Measurements from ENCODE around the gene KDM1B. TPM values are rescaled to one million over a fixed set of nuclear protein-coding genes. Genes with fewer than 3 reads are reported as not detected.

KDM1B gene
- total and polyA plus RNA-seq, 9 of the 15 experiments (the other 6 are each of a cell fraction or from before 2014, with no cell fraction given): 1.4 to 58.9 (median 36.3) TPM

- H3K27me3 ChIP-seq (ENCODE audit: control insufficient read depth in 2 of 2, insufficient read depth in 2 of 2, low read length in 2 of 2): no peaks in the 10 kb centered on the region
- intact Hi-C loops (cut with micrococcal nuclease): no loop called here
- in situ Hi-C loops (cut with MboI): no loop called here
- H3K4me2 ChIP-seq (ENCODE audit: insufficient read depth, low read length): no peak overlapping the region
- no peaks in the 10 kb centered on the region for H4K20me1 ChIP-seq (replicated peaks; ENCODE audit: control insufficient read depth, insufficient read depth, low read length)
- ChIA-PET CTCF (ENCODE audit: low intra/inter-chr PET ratio) (no interaction called here), POLR2A (interaction anchor here (0.6 to 1.1 kb wide), 3 partner anchors 9 to 32 kb away, joined by 3 read pairs; no protein-coding TSS in a partner anchor)
- ATAC-seq: no peak
- no peak for DNase-seq (ENCODE audit: extremely low read depth in 1 of 4, low spot score in 3 of 4)
- H3K9me1 ChIP-seq (ENCODE audit: control insufficient read depth, insufficient read depth, low read length): no peaks in the 10 kb centered on the region
- H3K4me3 ChIP-seq: no peak overlapping the region
- H3K79me2 ChIP-seq (ENCODE audit: control insufficient read depth, insufficient read depth, low read length): no peaks in the 10 kb centered on the region
- peaks cover 49% of the 10 kb centered on the region; the same call in 2 of the 3 replicates for H3K36me3 ChIP-seq (ENCODE audit: control insufficient read depth, insufficient read depth, low read length)
- no peaks in the 10 kb centered on the region for H3K9me3 ChIP-seq (replicated peaks; ENCODE audit: control insufficient read depth, insufficient read depth, low read depth, low read length)
- no peak for FAIRE-seq
- H2AFZ ChIP-seq (ENCODE audit: low read depth, low read length): no peak overlapping the region
- H3K4me1 ChIP-seq (replicated peaks in 1 of 2; ENCODE audit: control insufficient read depth in 2 of 2, insufficient read depth in 2 of 2, low read length in 2 of 2): no peaks in the 10 kb centered on the region
- WGBS (ENCODE audit: insufficient coverage, low coverage, missing lambda C conversion rate): 72% methylated on average over 9 of the region's 9 CpGs
- no peak overlapping the region for H3K27ac ChIP-seq (ENCODE audit: extremely low read depth, low read depth, low read length)
- no peak overlapping the region for H3K9ac ChIP-seq (ENCODE audit: insufficient read depth in 1 of 2, low read depth in 2 of 2, low read length in 2 of 2)
- BruUV-seq (replicated peaks): no TSS peak
- TF ChIP-seq E2F3 (CRISPR knock-in tag; IDR thresholded peaks at IDR 0.05): no peak
- no peak for TF ChIP-seq MBD2 (IDR thresholded peaks at IDR 0.05; ENCODE audit: borderline replicate concordance, low read depth)
These were observed 58.2 kb downstream of the KDM1B start for GRCh38 chr6:18213439-18213838.

GRCh38 chr6:18214003-18214402 is 58.8 kb downstream of the KDM1B start:
- H4K20me1 ChIP-seq (replicated peaks; ENCODE audit: control insufficient read depth, insufficient read depth, low read length): no peaks in the 10 kb centered on the region
- H3K9me1 ChIP-seq (ENCODE audit: control insufficient read depth, insufficient read depth, low read length): no peaks in the 10 kb centered on the region
- no peaks in the 10 kb centered on the region for H3K9me3 ChIP-seq (replicated peaks; ENCODE audit: control insufficient read depth, insufficient read depth, low read depth, low read length)
- H3K36me3 ChIP-seq (ENCODE audit: control insufficient read depth, insufficient read depth, low read length): peaks cover 51% of the 10 kb centered on the region; the same call in 2 of the 3 replicates
- DNase-seq (ENCODE audit: extremely low read depth in 1 of 4, low spot score in 3 of 4) (no peak), ATAC-seq (no peak), FAIRE-seq (no peak)
- no peaks in the 10 kb centered on the region for H3K79me2 ChIP-seq (ENCODE audit: control insufficient read depth, insufficient read depth, low read length)
- WGBS (ENCODE audit: insufficient coverage, low coverage, missing lambda C conversion rate): 75% methylated on average over 4 of the region's 4 CpGs
- no peak overlapping the region for H3K4me2 ChIP-seq (ENCODE audit: insufficient read depth, low read length)
- BruUV-seq (replicated peaks): no TSS peak
- no peak overlapping the region for H2AFZ ChIP-seq (ENCODE audit: low read depth, low read length)
- CTCF ChIA-PET (ENCODE audit: low intra/inter-chr PET ratio): no interaction called here
- intact Hi-C loops (cut with micrococcal nuclease) (no loop called here), in situ Hi-C loops (cut with MboI) (no loop called here)
- H3K4me3 ChIP-seq: no peak overlapping the region
- H3K27me3 ChIP-seq (ENCODE audit: control insufficient read depth in 2 of 2, insufficient read depth in 2 of 2, low read length in 2 of 2): no peaks in the 10 kb centered on the region
- no peaks in the 10 kb centered on the region for H3K4me1 ChIP-seq (replicated peaks in 1 of 2; ENCODE audit: control insufficient read depth in 2 of 2, insufficient read depth in 2 of 2, low read length in 2 of 2)
- no peak overlapping the region for H3K9ac ChIP-seq (ENCODE audit: insufficient read depth in 1 of 2, low read depth in 2 of 2, low read length in 2 of 2)
- POLR2A ChIA-PET: interaction anchor here (0.6 to 1.1 kb wide), 2 partner anchors 8 to 32 kb away, joined by 3 read pairs; no protein-coding TSS in a partner anchor
- no peak overlapping the region for H3K27ac ChIP-seq (ENCODE audit: extremely low read depth, low read depth, low read length)
- TF ChIP-seq NRF1 (conservative IDR thresholded peaks at IDR 0.05 in 1 of 2, IDR thresholded peaks at IDR 0.05 in 1 of 2) (no peak), KLF1 (tag; IDR thresholded peaks at IDR 0.05) (no peak), POLR2AphosphoS2 (IDR thresholded peaks at IDR 0.05; ENCODE audit: low read length) (no peak), HMG20B (CRISPR knock-in tag; IDR thresholded peaks at IDR 0.05) (no peak), ZNF324 (CRISPR knock-in tag; IDR thresholded peaks at IDR 0.05) (no peak), BRD4 (IDR thresholded peaks at IDR 0.05) (no peak), ZBTB26 (CRISPR knock-in tag; IDR thresholded peaks at IDR 0.05) (no peak), ZBTB34 (CRISPR knock-in tag; IDR thresholded peaks at IDR 0.05) (no peak), CREB1 (IDR thresholded peaks at IDR 0.05) (no peak), CREB1 (CRISPR knock-in tag; IDR thresholded peaks at IDR 0.05) (no peak)

All from K562 (cell line).